Measurements from ENCODE around the gene SNRPA1.
"Not testable (repeated sequence)": the region's sequence is repeated elsewhere in the genome, so short reads cannot be mapped to it uniquely, and the experiment has no call there.

Gene SNRPA1

GRCh38 chr15:101294731-101295606 is at the start of gene SNRPA1:
Gene SNRPA1, minus strand, starts transcription at chr15:101295248. Its CDS starts 70 bp downstream, at chr15:101295178.
- in situ Hi-C loops (cut with MboI; ENCODE audit: low sequenced_read_pairs) = loop anchor here (5.0 kb wide), 1 partner anchor 357 kb away; the partner anchor contains the start of gene TM2D3

DNA sequence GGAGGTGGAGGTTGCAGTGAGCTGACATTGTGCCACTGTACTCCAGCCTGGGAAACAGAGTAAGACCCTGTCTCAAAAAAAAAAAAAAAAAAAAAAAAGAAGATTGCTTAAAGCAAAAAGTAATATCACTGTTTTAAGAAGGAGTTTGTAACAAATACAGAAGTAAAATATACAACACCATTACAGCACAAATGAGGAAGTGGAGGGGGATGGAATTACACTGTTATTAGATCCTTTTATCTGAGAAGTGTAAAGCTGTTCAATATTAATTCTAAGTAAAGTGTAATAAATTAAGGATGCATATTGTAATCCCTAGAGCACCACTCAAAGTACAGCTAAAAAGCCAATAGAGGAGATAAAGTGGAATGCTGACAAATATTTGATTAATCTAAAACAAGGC is 47.0 kb upstream of the SNRPA1 start:
- in situ Hi-C loops (cut with MboI; ENCODE audit: low sequenced_read_pairs) = no loop called here

GRCh38 chr15:101338502-101339057 is 43.5 kb upstream of the SNRPA1 start:
- in situ Hi-C loops (cut with MboI; ENCODE audit: low sequenced_read_pairs) = no loop called here

DNA sequence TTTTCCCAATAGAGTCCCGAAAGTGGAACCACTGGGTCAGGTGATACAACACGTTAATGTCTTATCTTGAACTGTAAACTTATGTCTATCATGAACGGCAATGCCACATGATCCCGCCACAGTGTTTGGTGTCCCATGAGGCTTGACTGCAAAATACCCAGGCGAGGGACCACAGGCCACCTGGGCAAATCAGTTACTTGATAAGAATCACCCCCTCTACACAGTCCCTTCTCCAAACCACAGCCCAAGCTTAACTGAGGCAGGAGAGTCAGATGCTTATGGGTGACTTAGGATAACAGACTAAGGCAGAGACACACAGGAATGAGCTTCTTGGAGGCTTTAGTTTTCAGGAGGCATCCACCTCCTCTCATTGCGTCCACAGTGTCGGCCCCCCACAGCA is 42.9 kb upstream of the SNRPA1 start:
- in situ Hi-C loops (cut with MboI; ENCODE audit: low sequenced_read_pairs) = no loop called here

DNA sequence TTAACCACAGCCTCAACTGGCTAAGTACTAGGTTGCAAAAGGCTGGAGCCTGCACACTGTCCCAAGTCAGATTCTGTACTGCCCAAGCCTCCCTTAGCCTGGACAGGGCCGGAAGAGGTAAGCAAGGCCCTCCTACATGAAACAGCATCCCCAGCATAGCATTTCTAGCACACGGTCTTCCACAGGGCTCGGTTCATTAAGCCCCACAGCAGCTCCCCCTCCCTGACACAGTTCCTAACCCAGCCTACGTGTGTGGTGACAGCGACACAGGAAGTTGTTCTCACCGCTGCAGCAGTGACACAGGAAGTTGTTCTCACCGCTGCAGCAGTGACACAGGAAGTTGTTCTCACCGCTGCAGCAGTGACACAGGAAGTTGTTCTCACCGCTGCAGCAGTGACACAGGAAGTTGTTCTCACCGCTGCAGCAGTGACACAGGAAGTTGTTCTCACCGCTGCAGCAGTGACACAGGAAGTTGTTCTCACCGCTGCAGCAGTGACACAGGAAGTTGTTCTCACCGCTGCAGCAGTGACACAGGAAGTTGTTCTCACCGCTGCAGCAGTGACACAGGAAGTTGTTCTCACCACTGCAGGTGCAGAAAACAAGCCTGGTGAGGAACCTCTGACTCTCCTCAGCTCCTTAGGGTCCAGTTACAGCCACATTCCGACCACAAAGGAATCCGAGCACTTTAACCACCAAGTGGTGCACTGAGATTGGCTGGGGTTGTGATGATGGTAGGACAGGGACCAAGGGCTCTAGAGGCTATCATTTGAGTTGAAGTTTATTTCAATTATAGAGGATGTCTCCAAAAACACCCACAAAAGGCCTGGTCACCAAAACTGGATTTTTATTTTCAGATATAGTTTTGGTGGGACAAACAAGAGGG is 39.1 kb upstream of the SNRPA1 start:
- in situ Hi-C loops (cut with MboI; ENCODE audit: low sequenced_read_pairs) = not testable (repeated sequence)

DNA sequence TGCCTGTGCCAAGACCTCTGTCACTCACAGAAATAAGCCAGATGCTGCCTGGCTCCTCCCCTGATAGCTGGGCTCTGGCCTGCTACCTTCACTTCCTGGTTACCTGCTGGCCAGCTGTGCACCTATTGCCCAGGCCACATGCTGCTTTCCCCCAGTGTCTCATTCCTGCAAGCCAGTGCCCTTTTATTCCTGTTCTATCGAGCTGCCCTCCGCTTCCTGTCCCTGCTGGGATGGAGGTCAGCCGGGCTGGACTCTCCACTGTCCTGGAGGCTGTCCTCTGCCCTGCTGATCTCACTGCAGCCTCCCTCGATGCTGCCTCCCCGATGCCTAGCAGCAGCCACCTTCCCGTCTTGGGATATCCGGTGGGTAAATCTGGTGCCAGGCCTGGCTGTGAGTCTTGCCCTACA is 37.0 kb upstream of the SNRPA1 start:
- in situ Hi-C loops (cut with MboI; ENCODE audit: low sequenced_read_pairs) = no loop called here

GRCh38 chr15:101329867-101330380 is 34.9 kb upstream of the SNRPA1 start:
- in situ Hi-C loops (cut with MboI; ENCODE audit: low sequenced_read_pairs) = no loop called here

- in situ Hi-C loops (cut with MboI; ENCODE audit: low sequenced_read_pairs) = no loop called here
These were observed 34.3 kb upstream of the SNRPA1 start for GRCh38 chr15:101329309-101329863.

- in situ Hi-C loops (cut with MboI; ENCODE audit: low sequenced_read_pairs) = no loop called here
These were observed 33.0 kb upstream of the SNRPA1 start for GRCh38 chr15:101328001-101328400.

- in situ Hi-C loops (cut with MboI; ENCODE audit: low sequenced_read_pairs) = no loop called here
These were observed 32.2 kb upstream of the SNRPA1 start for GRCh38 chr15:101327147-101327740.

- in situ Hi-C loops (cut with MboI; ENCODE audit: low sequenced_read_pairs) = no loop called here
These were observed 31.6 kb upstream of the SNRPA1 start for GRCh38 chr15:101326462-101327146.

- in situ Hi-C loops (cut with MboI; ENCODE audit: low sequenced_read_pairs) = no loop called here
These were observed 30.9 kb upstream of the SNRPA1 start for GRCh38 chr15:101326026-101326315.

GRCh38 chr15:101325263-101326025 is 30.4 kb upstream of the SNRPA1 start:
- in situ Hi-C loops (cut with MboI; ENCODE audit: low sequenced_read_pairs) = no loop called here

- in situ Hi-C loops (cut with MboI; ENCODE audit: low sequenced_read_pairs) = no loop called here
These were observed 29.6 kb upstream of the SNRPA1 start for GRCh38 chr15:101324524-101325177.

GRCh38 chr15:101323793-101324523 is 28.9 kb upstream of the SNRPA1 start:
- in situ Hi-C loops (cut with MboI; ENCODE audit: low sequenced_read_pairs) = no loop called here

DNA sequence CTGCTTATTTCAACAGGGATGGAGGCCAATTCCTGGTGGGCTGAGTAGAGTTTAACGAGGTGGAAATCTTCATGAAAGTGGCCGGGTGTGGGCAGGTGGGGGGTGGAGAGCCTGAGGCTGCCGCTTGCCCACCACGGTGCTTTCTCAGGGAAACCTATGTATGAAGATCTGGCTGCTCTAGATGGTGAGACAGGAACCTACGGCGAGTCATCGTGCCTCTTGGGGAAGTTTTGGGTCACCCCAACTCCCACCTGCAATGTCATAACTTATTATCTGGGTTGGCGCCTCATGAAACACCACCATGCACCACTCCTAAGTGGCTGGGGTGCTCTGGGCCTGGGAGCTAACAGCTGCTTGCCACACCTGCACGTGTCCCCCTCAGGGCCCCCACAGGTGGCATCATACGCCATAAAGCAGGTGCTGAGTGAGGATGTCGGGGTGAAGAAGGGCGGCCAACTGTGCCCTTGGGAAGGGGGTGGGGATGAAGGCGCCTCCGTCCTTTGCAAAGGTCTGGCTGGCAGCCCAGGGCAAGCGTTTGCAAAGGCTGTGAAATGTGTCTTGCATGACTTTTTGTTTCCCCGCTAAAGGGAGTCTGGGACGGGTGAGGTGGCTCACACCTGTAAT is 27.9 kb upstream of the SNRPA1 start:
- in situ Hi-C loops (cut with MboI; ENCODE audit: low sequenced_read_pairs) = no loop called here

- in situ Hi-C loops (cut with MboI; ENCODE audit: low sequenced_read_pairs) = no loop called here
These were observed 27.1 kb upstream of the SNRPA1 start for GRCh38 chr15:101322016-101322695.

All from HL-60/S4 (cell line).